B cell (primary cell): ENCODE data around the gene MAP1S. TPM values are rescaled to one million over a fixed set of nuclear protein-coding genes. Genes with fewer than 3 reads are reported as not detected.

Source experiments
- ATAC-seq: fragments of 200-7000 bp; cut with Tn5 transposase; one replicate; pipeline ENCODE4 v1.10.0; 2021; ENCODE audit warnings: low read depth, mild to moderate bottlenecking, moderate number of reproducible peaks, moderate library complexity
- CTCF ChIA-PET: fragments of 350-600 bp; sonication (Branson Sonifier 250); formaldehyde crosslinking; loops from one replicate; lab custom pipeline; 2021; ENCODE audit warnings: antibody characterized with exemption, inconsistent platforms; lab: Charles Lee
- POLR2A ChIA-PET: fragments of 350-600 bp; sonication (Branson Sonifier 250); formaldehyde crosslinking; loops from one replicate; lab custom pipeline; 2021; ENCODE audit warnings: antibody characterized with exemption; lab: Charles Lee
- DNase-seq: peaks from one replicate; pipeline ENCODE4 v3.0.0; 2013
- H2AFZ ChIP-seq: 2 replicates; pipeline ENCODE4 v1.6.1; 2012; ENCODE audit warnings: mild to moderate bottlenecking, low read depth, low read length; ENCODE audit not compliant: insufficient read depth, poor library complexity, severe bottlenecking
- H3K27ac ChIP-seq, 2 donors: 1 replicate in 1 of 2; 2 replicates in 1 of 2; pipeline ENCODE4 v1.5.1; 2012 to 2013; ENCODE audit warnings: low read length in 2 of 2, mild to moderate bottlenecking in 2 of 2, moderate library complexity in 1 of 2
- H3K27me3 ChIP-seq, 4 experiments: fragments of 200-600 bp in 1 of 4; sonication (generic) in 1 of 4; replicated peaks in 1 of 4; 1 replicate in 2 of 4; 2 replicates in 2 of 4; pipeline versions ENCODE4 v1.6.1 to v1.7.0; 2013 to 2016; ENCODE audit warnings: low read length in 3 of 4, mild to moderate bottlenecking in 2 of 4, mixed read lengths in 1 of 4, moderate library complexity in 1 of 4; ENCODE audit not compliant: insufficient read depth in 4 of 4, control insufficient read depth in 3 of 4; ENCODE audit errors: control extremely low read depth in 1 of 4
- H3K36me3 ChIP-seq, 2 experiments: replicated peaks in 1 of 2; 1 replicate in 1 of 2; 2 replicates in 1 of 2; pipeline versions ENCODE4 v1.6.1 to v1.7.1; 2013; ENCODE audit warnings: low read length in 1 of 2; ENCODE audit not compliant: insufficient read depth in 2 of 2, control insufficient read depth in 1 of 2; ENCODE audit errors: control extremely low read depth in 1 of 2, extremely low read depth in 1 of 2
- H3K4me1 ChIP-seq, 2 donors: fragments of 200-600 bp in 1 of 2; sonication (generic) in 1 of 2; 1 replicate in 1 of 2; 2 replicates in 1 of 2; pipeline versions ENCODE4 v1.5.1 to v1.6.1; 2013 to 2017; ENCODE audit warnings: low read length in 2 of 2; ENCODE audit not compliant: control insufficient read depth in 2 of 2, insufficient read depth in 2 of 2
- H3K4me2 ChIP-seq: replicated peaks from 2 replicates; pipeline ENCODE3; 2012; ENCODE audit warnings: mild to moderate bottlenecking, low read depth, low read length; ENCODE audit not compliant: poor library complexity, severe bottlenecking
- H3K4me3 ChIP-seq, 5 experiments: fragments of 200-600 bp in 1 of 5; sonication (generic) in 1 of 5; 1 replicate in 3 of 5; 2 replicates in 2 of 5; pipeline versions ENCODE4 v1.5.1 to v1.7.0; 2011 to 2016; ENCODE audit warnings: low read length in 4 of 5, mild to moderate bottlenecking in 4 of 5, low read depth in 2 of 5, control low read depth in 1 of 5, moderate library complexity in 1 of 5; ENCODE audit not compliant: insufficient read depth in 1 of 5; ENCODE audit errors: control extremely low read depth in 1 of 5, extremely low read depth in 1 of 5
- H3K79me2 ChIP-seq: fragments of 200-600 bp; sonication (generic); one replicate; pipeline ENCODE4 v1.6.0; 2016; ENCODE audit warnings: low read length; ENCODE audit not compliant: control insufficient read depth, insufficient read depth
- H3K9ac ChIP-seq: fragments of 200-600 bp; sonication (generic); 2 replicates; pipeline ENCODE4 v1.6.1; 2017; ENCODE audit warnings: mild to moderate bottlenecking, low read length, moderate library complexity
- H3K9me3 ChIP-seq, 3 donors: one replicate each; pipeline versions ENCODE4 v1.6.1 to v1.7.1; 2013; ENCODE audit warnings: low read length in 2 of 3; ENCODE audit not compliant: control insufficient read depth in 2 of 3, insufficient read depth in 1 of 3; ENCODE audit errors: control extremely low read depth in 1 of 3
- H4K20me1 ChIP-seq: 2 replicates; pipeline ENCODE4 v1.6.0; 2012; ENCODE audit warnings: mild to moderate bottlenecking, low read length; ENCODE audit not compliant: insufficient read depth, control insufficient read depth, poor library complexity, severe bottlenecking
- H3K27ac Mint-ChIP-seq: one replicate; pipeline ENCODE4 v1.8.0; 2021; ENCODE audit warnings: mixed read lengths
- H3K27me3 Mint-ChIP-seq: one replicate; pipeline ENCODE4 v1.8.0; 2021; ENCODE audit warnings: mixed read lengths
- H3K4me1 Mint-ChIP-seq: one replicate; pipeline ENCODE4 v1.8.0; 2021; ENCODE audit warnings: mixed read lengths
- H3K4me3 Mint-ChIP-seq: one replicate; pipeline ENCODE4 v1.8.0; 2021; ENCODE audit warnings: mixed read lengths
- H3K9me3 Mint-ChIP-seq: one replicate; pipeline ENCODE4 v1.8.0; 2022; ENCODE audit warnings: mixed read lengths; ENCODE audit not compliant: insufficient read depth
- CTCF ChIP-seq: fragments of 200-600 bp; IDR thresholded peaks from one replicate; pipeline ENCODE4 v1.8.0; 2022; ENCODE audit warnings: antibody characterized with exemption, mild to moderate bottlenecking
- EZH2 ChIP-seq: IDR thresholded peaks from 2 replicates; pipeline ENCODE4 v1.6.1; 2012; ENCODE audit warnings: borderline replicate concordance, low read depth, mild to moderate bottlenecking, moderate library complexity, low read length; ENCODE audit not compliant: insufficient read depth, poor library complexity, severe bottlenecking
- WGBS: methylation state at CpG from one replicate; pipeline ENCODE4 v1.1.5; 2013; ENCODE audit warnings: missing lambda C conversion rate; ENCODE audit not compliant: insufficient coverage; 5-methylcytosine and 5-hydroxymethylcytosine counted together
- intact Hi-C: fragments of 100-400 bp; cut with micrococcal nuclease; formaldehyde crosslinking; loops from one replicate; pipeline ENCODE4 v1.10.0; 2022
- polyA plus RNA-seq: library from polyadenylated mRNA; depleted of rRNA; stranded (reverse); fragments of >200 nt; gene quantifications from 2 replicates; pipeline ENCODE4 v1.2.3, GENCODE V29; 2012
- total RNA-seq, 2 donors: library from RNA; stranded (reverse); fragments of 120-200 nt in 1 of 2; gene quantifications; 1 replicate in 1 of 2; 2 replicates in 1 of 2; pipeline versions ENCODE4 v1.2.3 to v1.2.4, GENCODE V29; 2013 to 2022

MAP1S gene
- total and polyA plus RNA-seq, 2 donors (not counting 1 experiment from before 2014, with no cell fraction given), result 38.2 to 83.0 TPM

- Histone ChIP-seq H3K4me2 (peak within 1 kb of the TSS; percentile 59), H3K9me3 (peaks cover 0 to 25% (median 0%) of the 10 kb centered on the region in 3 donors), H3K36me3 (no peaks in the 10 kb centered on the region), H3K27me3 (peaks cover 0 to 64% (median 36%) of the 10 kb centered on the region in 4 experiments), H3K27ac (no peak within 1 kb of the TSS), H2AFZ (no peak within 1 kb of the TSS), H3K4me1 (peaks cover 22 to 32% of the 10 kb centered on the region in 2 donors), H4K20me1 (no peaks in the 10 kb centered on the region), H3K9ac (no peak within 1 kb of the TSS), H3K4me3 (no peak within 1 kb of the TSS), H3K79me2 (no peaks in the 10 kb centered on the region)
- peaks cover 55% of the 10 kb centered on the region for H3K27me3 Mint-ChIP-seq
- DNase-seq, result peak; percentile 61
- ChIA-PET CTCF (no interaction called here), POLR2A (no interaction called here)
- ATAC-seq, result peak; percentile 78
- peak within 1 kb of the TSS; percentile 43 for H3K4me3 Mint-ChIP-seq
- no peak within 1 kb of the TSS for H3K27ac Mint-ChIP-seq
- 6% methylated on average over 77 of the region's 77 CpGs for WGBS
- TF ChIP-seq CTCF (no peak), EZH2 (no peak)
- H3K4me1 Mint-ChIP-seq, result peaks cover 16% of the 10 kb centered on the region
- H3K9me3 Mint-ChIP-seq, result no peaks in the 10 kb centered on the region
- intact Hi-C loops, result no loop called here
Observed at GRCh38 chr19:17687857-17688784, 31.2 kb upstream of the MAP1S start, which contains the start of gene UNC13A. Gene UNC13A (minus strand): TSS chr19:17688354. CDS start chr19:17688199, 155 bp downstream.
